GM18858 (cell line): ENCODE results near the gene TMEM120B.

Experiments
- ATAC-seq: cut with Tn5 transposase; IDR thresholded peaks from one replicate; pipeline ENCODE4 v1.9.1; 2021; ENCODE audit not compliant: unreplicated experiment

The TMEM120B gene

DNA sequence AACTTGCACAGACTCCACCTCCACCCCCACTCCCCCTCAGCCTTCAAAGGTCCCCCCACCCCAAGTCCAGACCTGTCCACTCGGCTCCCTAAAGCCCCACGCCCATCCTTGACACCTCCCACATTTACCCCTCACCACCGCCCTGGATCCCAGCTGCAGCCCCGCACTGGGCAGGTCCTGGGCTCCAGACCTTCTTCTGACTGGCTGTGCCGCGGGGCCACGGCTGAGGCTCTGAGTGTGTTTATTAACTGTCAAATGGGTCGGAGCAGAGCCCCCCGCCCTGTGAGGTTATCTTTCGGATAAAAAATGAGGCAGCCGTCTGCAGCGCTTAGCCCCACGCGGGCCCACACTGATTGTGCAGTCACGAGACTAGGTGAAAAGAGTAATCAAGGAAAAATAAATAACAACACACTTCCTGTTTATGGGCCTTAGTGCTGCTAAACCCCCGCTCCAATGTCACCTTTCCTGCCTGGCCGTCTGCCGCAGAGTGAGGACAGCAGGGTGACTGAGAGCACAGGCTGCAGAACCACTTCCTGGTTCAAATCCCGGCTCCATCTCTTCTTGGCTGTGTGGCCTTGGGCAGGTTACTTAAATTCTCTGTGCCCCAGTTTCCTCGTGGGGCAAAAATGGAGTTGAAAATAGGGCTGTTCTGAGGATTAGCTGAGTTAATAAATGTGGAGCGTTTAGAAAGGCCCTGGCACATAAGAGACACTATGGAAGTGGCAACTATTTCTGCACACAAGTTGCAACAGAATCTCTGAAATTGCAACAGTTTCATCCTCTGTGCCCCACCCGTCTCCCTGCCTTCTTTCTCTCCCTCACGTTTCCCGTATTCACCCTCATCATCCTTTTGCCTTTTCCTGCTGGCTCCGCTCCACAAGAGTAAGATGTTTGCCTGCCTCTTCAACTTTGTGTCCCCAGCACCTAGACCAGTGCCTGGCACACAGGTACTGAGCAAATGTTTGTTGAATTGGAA, 100.7 kb downstream of the TMEM120B start:
- ATAC-seq: no peak

DNA sequence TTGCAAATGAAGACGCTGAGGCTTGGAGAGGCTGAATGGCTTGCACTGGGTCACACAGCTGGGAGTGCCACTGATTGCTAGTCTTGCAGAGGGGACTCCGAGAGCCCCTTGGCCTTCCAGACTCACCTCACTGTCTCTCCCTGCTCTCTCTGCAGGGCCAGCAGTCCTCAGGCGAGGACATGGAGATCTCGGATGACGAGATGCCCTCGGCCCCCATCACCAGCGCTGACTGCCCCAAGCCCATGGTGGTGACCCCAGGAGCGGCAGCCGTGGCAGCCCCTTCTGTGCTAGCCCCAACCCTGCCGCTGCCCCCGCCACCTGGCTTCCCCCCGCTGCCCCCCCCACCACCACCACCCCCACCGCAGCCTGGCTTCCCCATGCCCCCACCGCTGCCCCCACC, 101.4 kb downstream of the TMEM120B start:
- ATAC-seq: no peak

DNA sequence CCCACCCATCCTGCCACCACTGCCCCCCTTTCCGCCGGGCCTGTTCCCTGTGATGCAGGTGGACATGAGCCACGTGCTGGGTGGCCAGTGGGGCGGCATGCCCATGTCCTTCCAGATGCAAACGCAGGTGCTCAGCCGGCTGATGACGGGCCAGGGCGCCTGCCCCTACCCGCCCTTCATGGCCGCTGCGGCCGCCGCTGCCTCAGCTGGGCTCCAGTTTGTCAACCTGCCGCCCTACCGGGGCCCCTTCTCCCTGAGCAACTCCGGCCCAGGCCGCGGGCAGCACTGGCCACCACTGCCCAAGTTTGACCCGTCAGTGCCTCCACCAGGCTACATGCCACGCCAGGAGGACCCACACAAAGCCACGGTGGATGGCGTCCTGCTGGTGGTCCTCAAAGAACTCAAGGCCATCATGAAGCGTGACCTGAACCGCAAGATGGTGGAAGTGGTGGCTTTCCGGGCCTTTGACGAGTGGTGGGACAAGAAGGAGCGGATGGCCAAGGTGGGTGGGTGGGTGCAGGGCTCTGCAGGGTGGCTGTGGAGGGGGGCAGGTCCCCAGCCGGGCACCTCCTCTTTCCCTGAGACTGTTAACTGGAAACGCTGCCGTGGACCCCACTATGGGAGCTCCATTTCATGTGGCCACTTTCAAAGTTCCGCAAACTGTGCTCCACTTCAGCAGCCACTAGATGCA, 102.0 kb downstream of the TMEM120B start:
- ATAC-seq: no peak

DNA sequence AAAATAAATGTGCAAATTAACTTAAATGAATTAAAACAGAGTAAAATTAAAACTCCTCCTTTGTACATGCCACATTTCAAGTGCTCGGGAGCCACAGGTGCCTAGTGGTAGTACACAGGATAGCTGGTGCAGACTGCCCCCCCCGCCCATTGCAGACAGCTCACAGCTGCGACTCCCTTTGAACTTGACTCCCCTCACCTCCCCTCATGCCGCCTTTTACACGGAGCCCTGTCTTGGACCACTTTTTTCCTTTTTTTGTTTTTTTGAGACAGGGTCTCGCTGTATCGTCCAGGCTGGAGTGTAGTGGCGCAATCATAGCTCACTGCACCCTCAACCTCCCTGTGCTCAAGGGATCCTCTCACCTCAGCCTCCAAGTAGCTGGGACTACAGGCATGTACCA, 102.7 kb downstream of the TMEM120B start:
- no peak for ATAC-seq

DNA sequence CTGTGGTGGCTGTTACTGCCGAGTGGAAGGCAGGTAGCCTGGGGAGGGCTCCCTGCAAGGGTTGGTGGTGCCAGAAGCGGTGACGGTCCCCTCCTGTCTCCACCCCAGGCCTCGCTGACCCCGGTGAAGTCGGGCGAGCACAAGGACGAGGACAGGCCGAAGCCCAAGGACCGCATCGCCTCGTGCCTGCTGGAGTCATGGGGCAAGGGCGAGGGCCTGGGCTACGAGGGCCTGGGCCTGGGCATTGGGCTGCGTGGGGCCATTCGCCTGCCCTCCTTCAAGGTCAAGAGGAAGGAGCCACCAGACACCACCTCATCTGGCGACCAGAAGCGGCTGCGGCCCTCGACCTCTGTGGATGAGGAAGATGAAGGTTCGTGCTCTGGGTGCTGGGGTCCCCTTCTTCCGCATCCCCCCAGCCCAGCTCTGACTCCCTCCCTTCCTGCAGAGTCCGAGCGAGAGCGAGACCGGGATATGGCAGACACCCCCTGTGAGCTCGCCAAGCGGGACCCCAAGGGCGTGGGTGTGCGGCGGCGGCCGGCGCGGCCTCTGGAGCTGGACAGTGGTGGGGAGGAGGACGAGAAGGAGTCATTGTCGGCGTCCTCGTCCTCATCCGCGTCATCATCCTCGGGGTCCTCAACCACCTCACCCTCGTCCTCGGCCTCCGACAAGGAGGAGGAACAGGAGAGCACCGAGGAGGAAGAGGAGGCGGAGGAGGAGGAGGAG, 104.5 kb downstream of the TMEM120B start:
- ATAC-seq: no peak

DNA sequence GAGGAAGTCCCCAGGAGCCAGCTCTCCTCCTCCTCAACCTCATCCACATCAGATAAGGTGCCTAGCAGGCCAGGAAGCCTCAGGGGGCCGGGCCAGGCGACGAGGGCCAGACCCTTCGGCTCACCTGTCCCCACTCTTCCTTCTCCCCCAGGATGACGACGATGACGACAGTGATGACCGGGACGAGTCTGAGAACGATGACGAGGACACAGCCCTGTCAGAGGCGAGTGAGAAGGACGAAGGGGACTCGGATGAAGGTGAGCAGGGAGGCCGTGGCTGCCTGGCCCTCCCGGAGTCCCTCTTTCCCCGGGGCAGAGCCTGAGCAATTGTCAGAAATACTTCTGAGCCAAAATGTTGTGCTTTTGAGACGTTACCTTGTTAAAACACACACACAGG, 105.1 kb downstream of the TMEM120B start:
- ATAC-seq: no peak

DNA sequence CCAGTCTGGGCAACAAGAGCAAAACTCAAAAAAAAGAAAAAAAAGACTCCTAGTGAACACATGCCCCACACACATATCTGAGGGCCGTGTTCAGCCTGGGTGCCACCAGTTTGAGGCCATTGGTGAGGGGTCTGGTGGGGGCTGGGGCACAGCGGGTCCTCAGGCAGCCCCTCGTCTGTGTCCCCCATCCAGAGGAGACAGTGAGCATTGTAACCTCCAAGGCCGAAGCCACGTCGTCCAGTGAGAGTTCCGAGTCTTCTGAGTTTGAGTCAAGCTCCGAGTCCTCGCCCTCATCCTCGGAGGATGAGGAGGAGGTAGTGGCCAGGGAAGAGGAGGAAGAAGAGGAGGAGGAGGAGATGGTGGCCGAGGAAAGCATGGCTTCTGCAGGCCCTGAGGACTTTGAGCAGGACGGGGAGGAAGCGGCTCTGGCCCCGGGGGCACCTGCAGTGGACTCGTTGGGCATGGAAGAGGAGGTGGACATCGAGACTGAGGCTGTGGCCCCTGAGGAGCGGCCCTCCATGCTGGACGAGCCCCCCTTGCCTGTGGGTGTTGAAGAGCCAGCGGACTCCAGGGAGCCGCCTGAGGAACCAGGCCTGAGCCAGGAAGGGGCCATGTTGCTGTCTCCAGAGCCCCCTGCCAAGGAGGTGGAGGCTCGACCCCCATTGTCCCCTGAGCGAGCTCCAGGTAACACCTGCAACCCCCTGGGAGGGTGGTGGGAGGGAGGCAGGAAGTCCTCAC, 106.8 kb downstream of the TMEM120B start:
- ATAC-seq: no peak

DNA sequence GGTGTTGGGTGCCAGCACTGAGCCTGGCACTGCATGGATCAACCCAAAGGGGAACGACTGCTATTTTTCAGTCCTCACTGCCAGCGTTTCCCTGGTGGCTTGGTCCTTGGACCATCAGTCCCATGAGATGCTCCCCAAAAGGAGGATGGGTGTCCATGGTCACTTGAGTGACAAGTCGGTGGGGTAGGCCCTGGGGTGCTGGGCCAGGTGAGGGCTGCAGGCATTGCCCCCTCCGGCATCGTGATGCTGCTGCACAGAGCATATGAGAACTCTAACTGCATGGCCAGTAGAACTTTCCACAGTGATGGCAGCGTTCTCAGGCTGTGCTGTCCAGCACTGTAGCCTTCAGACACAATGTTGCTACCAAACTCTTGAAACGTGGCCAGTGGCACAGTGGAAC, 107.5 kb downstream of the TMEM120B start:
- no peak for ATAC-seq

DNA sequence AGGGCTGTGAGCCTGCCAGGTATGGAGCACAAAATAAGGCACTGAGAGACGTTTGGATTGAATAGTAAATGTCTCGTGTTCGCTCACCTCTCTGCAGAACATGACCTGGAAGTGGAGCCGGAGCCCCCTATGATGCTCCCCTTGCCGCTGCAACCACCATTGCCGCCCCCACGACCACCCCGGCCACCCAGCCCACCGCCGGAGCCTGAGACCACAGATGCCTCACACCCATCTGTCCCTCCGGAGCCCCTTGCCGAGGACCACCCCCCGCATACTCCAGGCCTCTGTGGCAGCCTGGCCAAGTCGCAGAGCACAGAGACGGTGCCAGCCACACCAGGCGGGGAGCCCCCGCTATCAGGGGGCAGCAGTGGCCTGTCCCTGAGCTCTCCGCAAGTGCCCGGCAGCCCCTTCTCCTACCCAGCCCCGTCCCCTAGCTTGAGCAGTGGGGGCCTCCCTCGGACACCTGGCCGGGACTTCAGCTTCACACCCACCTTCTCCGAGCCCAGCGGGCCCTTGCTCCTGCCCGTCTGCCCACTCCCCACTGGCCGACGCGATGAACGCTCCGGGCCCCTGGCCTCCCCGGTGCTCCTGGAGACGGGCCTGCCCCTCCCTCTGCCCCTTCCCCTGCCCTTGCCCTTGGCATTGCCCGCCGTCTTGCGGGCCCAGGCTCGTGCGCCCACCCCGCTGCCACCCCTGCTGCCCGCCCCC, 110.0 kb downstream of the TMEM120B start:
- ATAC-seq: no peak

DNA sequence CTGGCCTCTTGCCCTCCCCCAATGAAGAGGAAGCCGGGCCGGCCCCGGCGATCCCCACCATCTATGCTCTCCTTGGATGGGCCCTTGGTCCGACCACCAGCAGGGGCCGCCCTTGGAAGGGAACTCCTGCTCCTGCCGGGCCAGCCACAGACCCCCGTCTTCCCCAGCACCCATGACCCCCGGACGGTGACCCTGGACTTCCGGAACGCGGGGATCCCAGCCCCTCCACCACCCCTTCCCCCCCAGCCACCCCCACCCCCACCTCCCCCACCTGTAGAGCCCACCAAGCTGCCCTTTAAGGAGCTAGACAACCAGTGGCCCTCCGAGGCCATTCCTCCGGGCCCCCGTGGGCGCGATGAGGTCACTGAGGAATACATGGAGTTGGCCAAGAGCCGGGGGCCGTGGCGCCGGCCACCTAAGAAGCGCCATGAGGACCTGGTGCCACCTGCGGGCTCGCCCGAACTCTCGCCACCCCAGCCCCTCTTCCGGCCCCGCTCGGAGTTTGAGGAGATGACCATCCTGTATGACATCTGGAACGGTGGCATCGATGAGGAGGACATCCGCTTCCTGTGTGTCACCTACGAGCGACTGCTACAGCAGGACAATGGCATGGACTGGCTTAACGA, 110.7 kb downstream of the TMEM120B start:
- ATAC-seq: no peak

DNA sequence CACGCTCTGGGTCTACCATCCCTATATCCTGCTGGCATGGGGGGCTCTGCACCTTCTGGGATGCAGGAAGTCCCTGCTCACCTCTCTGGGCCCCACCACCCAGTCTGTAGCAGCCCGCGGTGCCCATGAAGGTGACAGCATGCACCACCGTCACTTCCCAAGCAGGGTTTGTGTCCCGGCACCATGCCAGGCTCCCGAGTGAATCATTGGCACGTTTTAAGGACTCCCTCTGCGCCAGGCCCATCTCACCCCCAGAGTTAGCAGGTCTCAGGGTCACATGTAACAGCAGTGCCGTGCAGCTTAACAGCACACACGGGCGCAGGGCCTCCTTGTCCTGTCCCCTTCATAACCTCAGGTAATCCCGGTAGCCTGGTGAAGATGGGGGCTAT, 111.2 kb downstream of the TMEM120B start:
- ATAC-seq: no peak

DNA sequence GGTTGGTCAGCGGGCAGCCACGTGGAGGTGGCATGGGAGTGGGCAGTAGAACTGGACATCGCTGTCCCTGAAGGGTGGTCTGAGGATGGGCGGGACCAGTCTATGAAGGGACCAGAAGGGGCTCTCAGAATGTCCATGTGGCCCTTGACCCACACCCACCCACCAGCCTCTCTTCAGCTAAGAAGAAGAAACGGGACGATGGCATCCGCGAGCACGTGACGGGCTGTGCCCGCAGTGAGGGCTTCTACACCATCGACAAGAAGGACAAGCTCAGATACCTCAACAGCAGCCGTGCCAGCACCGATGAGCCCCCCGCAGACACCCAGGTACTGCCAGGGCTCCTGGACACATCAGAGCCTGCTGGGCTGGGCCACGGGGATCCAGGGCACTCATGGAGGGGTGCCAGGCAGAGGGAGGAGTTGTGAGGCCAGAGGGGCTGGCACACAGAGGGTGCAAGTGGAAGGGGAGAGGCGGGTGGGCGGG, 112.5 kb downstream of the TMEM120B start:
- no peak for ATAC-seq

DNA sequence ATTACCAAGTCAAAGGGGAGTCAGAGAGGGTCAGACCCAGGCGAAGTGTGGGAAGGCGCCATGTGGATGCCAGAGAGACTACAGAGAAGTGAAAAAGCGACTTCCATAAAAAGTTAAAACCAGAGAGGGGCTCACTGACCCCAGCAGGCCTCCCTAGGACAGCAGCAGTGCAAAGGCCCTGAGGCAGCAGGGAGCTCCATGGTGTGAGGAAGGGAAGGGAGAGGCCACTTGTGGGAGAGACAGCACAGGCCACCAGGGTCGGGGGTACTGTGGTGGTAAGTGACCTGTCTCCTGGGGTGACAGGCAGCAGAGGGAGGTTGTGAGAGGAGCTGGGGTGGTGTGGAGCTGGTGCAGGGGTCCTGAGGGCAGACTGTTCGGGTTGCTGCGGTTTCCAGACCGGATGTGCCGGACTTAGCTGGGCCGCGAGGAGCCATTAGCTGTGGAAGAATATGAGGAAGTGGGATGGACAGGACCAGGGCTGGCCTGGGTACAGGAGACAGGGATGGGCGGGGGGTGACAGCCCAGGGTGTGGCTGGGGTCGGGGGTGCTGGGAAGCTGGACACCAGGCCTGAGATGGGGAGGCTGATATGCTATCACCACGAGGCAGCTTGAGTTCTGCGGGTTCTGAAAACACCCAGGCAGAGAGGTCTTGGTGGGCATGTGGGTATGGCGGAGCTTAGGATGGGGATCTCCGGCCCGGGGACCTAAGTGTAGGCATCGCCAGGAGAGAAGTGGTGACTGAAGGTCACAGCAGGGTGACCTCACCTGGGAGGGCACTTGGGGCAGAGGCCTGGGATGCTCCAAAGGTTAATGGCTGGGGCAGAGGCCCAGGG, 114.0 kb downstream of the TMEM120B start:
- ATAC-seq: no peak

DNA sequence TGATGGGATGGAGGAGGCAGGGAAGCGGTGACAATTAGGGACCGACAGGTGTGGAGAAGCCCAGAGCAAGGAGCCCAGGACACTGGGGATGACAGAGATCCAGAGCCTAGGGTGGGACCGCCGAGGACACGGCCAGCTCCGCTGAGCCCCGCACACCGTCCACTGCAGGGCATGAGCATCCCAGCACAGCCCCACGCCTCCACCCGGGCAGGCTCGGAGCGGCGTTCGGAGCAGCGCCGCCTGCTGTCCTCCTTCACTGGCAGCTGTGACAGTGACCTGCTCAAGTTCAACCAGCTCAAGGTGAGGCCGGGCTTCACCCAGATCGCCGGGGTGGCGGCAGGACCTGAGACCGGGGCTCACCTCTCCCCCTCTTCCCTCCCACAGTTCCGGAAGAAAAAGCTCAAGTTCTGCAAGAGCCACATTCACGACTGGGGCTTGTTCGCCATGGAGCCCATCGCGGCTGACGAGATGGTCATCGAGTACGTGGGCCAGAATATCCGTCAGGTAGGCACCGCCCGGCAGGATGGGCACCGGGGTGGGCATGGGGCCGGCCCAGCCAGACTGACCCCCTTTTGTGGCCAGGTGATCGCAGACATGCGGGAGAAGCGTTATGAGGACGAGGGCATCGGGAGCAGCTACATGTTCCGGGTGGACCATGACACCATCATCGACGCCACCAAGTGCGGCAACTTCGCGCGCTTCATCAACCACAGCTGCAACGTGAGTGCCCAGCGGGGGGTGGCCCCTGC, 115.0 kb downstream of the TMEM120B start:
- no peak for ATAC-seq

DNA sequence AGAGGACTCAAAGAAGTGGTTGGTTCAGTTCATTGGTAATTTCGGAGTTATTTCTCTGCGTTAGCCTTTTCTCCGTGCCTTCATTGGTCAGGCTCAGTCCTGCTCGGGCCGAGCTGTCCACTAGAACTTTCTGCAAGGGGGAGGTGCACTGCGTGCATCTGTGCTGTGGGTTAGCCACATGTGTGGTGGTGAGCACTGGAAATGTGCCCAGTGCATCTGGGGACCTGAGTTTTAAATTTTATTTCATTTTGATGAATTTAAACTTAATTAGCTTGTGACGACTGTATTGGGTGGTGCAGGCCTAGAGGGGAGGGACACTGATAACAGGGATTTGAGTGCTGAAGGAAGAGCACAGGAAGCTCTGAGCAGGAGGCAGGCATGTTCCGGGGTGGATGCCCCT, 115.8 kb downstream of the TMEM120B start:
- ATAC-seq: no peak

DNA sequence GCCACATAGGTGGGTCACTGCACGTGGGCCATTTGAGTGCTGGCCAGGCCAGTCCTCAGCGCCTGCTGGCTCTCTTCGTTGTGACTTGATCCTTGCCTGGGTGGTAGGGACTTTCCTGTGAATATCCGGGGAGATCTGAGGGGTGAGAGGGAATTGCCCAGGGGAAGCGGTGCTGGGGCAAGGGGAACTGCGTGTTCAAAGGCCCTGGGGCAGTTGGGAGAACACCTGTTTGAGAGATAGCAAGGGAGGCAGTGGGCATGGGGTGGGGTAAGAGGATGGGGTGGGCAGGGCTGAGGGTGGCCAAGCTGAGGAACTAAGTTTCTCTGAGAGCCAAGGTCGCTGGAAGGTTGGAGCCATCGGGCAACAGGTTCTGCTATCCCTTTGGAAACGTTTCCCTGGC, 116.3 kb downstream of the TMEM120B start:
- ATAC-seq: no peak

DNA sequence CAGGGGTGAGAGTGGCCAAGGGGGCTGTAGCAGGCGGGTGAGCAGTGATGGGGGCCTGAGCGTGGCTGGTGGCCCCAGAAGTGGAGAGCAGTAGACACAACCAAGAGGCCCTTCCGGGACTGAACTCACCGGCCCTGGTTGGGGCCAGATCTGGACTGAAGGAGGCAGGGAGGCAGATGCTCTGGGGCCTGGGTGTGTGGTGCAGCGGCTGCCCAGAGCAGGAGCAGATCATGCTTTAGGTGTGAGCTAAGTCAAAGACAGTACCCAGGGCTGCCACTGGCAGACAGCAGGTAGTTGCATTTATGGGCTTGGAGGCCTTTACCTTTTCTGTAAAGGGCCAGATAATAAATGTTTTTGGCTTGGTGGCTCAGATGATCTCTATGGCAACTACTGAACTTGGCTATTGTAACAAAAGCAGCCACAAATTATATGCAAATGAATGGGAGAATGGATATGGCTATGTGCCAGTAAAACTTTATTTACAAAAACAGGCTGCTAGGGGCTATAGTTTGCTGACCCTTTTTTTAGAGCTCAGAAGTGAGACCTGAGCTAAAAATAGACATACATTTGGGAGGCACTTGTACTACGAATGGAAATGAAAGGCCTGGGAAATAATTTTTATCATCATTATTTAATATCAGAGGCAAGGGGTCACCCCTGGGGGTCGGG, 116.8 kb downstream of the TMEM120B start:
- no peak for ATAC-seq

DNA sequence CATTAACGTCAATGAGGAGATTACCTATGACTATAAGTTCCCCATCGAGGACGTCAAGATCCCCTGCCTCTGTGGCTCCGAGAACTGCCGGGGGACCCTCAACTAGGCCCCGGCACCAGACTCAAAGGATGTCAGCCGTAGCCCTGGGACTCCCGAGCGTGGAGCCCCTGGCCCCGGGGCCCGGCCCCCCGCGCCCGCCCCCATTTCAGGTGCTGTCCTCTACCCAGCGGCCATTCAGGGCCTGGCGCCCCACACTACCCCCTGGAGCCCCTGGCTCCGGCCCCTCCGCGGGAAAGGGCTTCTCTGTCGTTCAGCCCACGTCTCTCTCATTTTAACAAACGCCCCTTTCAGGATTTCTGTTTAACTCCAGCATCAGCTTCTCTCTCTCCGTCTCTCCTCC, 117.6 kb downstream of the TMEM120B start:
- no peak for ATAC-seq
